HUES64 (cell line): Measurements from ENCODE around the gene CDH13.

Experiments used
- H3K27ac ChIP-seq: 2 replicates; pipeline ENCODE4 v1.7.0; 2013; ENCODE audit warnings: low read depth, low read length, inconsistent platforms
- H3K27me3 ChIP-seq: 2 replicates; pipeline ENCODE4 v1.6.1; 2013; ENCODE audit warnings: mild to moderate bottlenecking, low read length; ENCODE audit not compliant: insufficient read depth
- H3K36me3 ChIP-seq: 2 replicates; pipeline ENCODE4 v1.6.1; 2013; ENCODE audit warnings: mild to moderate bottlenecking, low read length; ENCODE audit not compliant: insufficient read depth
- H3K4me1 ChIP-seq: 2 replicates; pipeline ENCODE4 v1.6.1; 2013; ENCODE audit warnings: mild to moderate bottlenecking, low read length, moderate library complexity; ENCODE audit not compliant: insufficient read depth
- H3K4me3 ChIP-seq: 2 replicates; pipeline ENCODE4 v1.5.1; 2013; ENCODE audit warnings: mild to moderate bottlenecking, low read length, moderate library complexity
- H3K9ac ChIP-seq: 2 replicates; pipeline ENCODE4 v1.6.1; 2013; ENCODE audit warnings: mild to moderate bottlenecking, low read depth, low read length
- H3K9me3 ChIP-seq: 2 replicates; pipeline ENCODE4 v1.6.1; 2013; ENCODE audit warnings: low read depth, low read length; ENCODE audit not compliant: insufficient read depth
- WGBS: fragments of 150-250, 120-280 bp; methylation state at CpG from one replicate; pipeline ENCODE4 v1.1.7; 2013; ENCODE audit warnings: missing lambda C conversion rate; 5-methylcytosine and 5-hydroxymethylcytosine counted together

The CDH13 gene

GRCh38 chr16:83312015-83312717, 685.4 kb downstream of the CDH13 start:
- no peaks in the 10 kb centered on the region for H3K36me3 ChIP-seq
- no peak overlapping the region for H3K9ac ChIP-seq
- no peak overlapping the region for H3K4me3 ChIP-seq
- 91% methylated on average over 3 of the region's 3 CpGs for WGBS
- no peak overlapping the region for H3K27ac ChIP-seq
- no peaks in the 10 kb centered on the region for H3K4me1 ChIP-seq
- no peaks in the 10 kb centered on the region for H3K27me3 ChIP-seq
- H3K9me3 ChIP-seq = no peaks in the 10 kb centered on the region

- H3K9me3 ChIP-seq = no peaks in the 10 kb centered on the region
- no peak overlapping the region for H3K27ac ChIP-seq
- H3K27me3 ChIP-seq = no peaks in the 10 kb centered on the region
- H3K4me3 ChIP-seq = no peak overlapping the region
- H3K9ac ChIP-seq = no peak overlapping the region
- no peaks in the 10 kb centered on the region for H3K4me1 ChIP-seq
- 97% methylated on average over 1 of the region's 1 CpG for WGBS
- no peaks in the 10 kb centered on the region for H3K36me3 ChIP-seq
Observed at GRCh38 chr16:83312718-83313245, 686.0 kb downstream of the CDH13 start.

GRCh38 chr16:83315271-83315670, 688.5 kb downstream of the CDH13 start:
- Histone ChIP-seq H3K36me3 (no peaks in the 10 kb centered on the region), H3K27me3 (no peaks in the 10 kb centered on the region), H3K4me1 (no peaks in the 10 kb centered on the region), H3K9ac (no peak overlapping the region), H3K9me3 (no peaks in the 10 kb centered on the region), H3K4me3 (no peak overlapping the region), H3K27ac (no peak overlapping the region)
- WGBS = no CpG with 5 or more reads among the region's 2 CpGs

GRCh38 chr16:83316458-83316857, 689.7 kb downstream of the CDH13 start:
- Histone ChIP-seq H3K36me3 (no peaks in the 10 kb centered on the region), H3K9ac (no peak overlapping the region), H3K9me3 (no peaks in the 10 kb centered on the region), H3K27ac (no peak overlapping the region), H3K4me3 (no peak overlapping the region), H3K27me3 (no peaks in the 10 kb centered on the region), H3K4me1 (no peaks in the 10 kb centered on the region)
- WGBS = 80% methylated on average over 3 of the region's 3 CpGs

- no peaks in the 10 kb centered on the region for H3K9me3 ChIP-seq
- no peaks in the 10 kb centered on the region for H3K4me1 ChIP-seq
- no peaks in the 10 kb centered on the region for H3K36me3 ChIP-seq
- 89% methylated on average over 7 of the region's 7 CpGs for WGBS
- no peak overlapping the region for H3K9ac ChIP-seq
- no peak overlapping the region for H3K4me3 ChIP-seq
- H3K27ac ChIP-seq = no peak overlapping the region
- no peaks in the 10 kb centered on the region for H3K27me3 ChIP-seq
Observed at GRCh38 chr16:83318390-83318789, 691.6 kb downstream of the CDH13 start.

GRCh38 chr16:83328936-83329335, 702.2 kb downstream of the CDH13 start:
- no peaks in the 10 kb centered on the region for H3K27me3 ChIP-seq
- no peak overlapping the region for H3K4me3 ChIP-seq
- no peak overlapping the region for H3K9ac ChIP-seq
- H3K27ac ChIP-seq = no peak overlapping the region
- H3K36me3 ChIP-seq = no peaks in the 10 kb centered on the region
- no peaks in the 10 kb centered on the region for H3K9me3 ChIP-seq
- H3K4me1 ChIP-seq = no peaks in the 10 kb centered on the region
- 94% methylated on average over 3 of the region's 3 CpGs for WGBS

- no peak overlapping the region for H3K27ac ChIP-seq
- H3K27me3 ChIP-seq = no peaks in the 10 kb centered on the region
- H3K9ac ChIP-seq = no peak overlapping the region
- no peaks in the 10 kb centered on the region for H3K4me1 ChIP-seq
- WGBS = 94% methylated on average over 6 of the region's 7 CpGs
- H3K36me3 ChIP-seq = no peaks in the 10 kb centered on the region
- no peak overlapping the region for H3K4me3 ChIP-seq
- H3K9me3 ChIP-seq = no peaks in the 10 kb centered on the region
Observed at GRCh38 chr16:83329441-83329840, 702.7 kb downstream of the CDH13 start.

- no peak overlapping the region for H3K27ac ChIP-seq
- no peaks in the 10 kb centered on the region for H3K36me3 ChIP-seq
- H3K4me1 ChIP-seq = no peaks in the 10 kb centered on the region
- H3K4me3 ChIP-seq = no peak overlapping the region
- WGBS = 98% methylated on average over 2 of the region's 2 CpGs
- no peak overlapping the region for H3K9ac ChIP-seq
- no peaks in the 10 kb centered on the region for H3K27me3 ChIP-seq
- no peaks in the 10 kb centered on the region for H3K9me3 ChIP-seq
Observed at GRCh38 chr16:83330251-83330650, 703.5 kb downstream of the CDH13 start.

GRCh38 chr16:83335076-83335475, 708.3 kb downstream of the CDH13 start:
- Histone ChIP-seq H3K9me3 (no peaks in the 10 kb centered on the region), H3K27ac (no peak overlapping the region), H3K27me3 (no peaks in the 10 kb centered on the region), H3K36me3 (no peaks in the 10 kb centered on the region), H3K4me3 (no peak overlapping the region), H3K9ac (no peak overlapping the region), H3K4me1 (no peaks in the 10 kb centered on the region; the same call in 1 of the 2 replicates)
- 98% methylated on average over 2 of the region's 2 CpGs for WGBS

- Histone ChIP-seq H3K4me3 (no peak overlapping the region), H3K36me3 (no peaks in the 10 kb centered on the region), H3K4me1 (peaks cover 5% of the 10 kb centered on the region; the same call in 1 of the 2 replicates), H3K9ac (no peak overlapping the region), H3K9me3 (no peaks in the 10 kb centered on the region), H3K27ac (no peak overlapping the region), H3K27me3 (no peaks in the 10 kb centered on the region)
- 91% methylated on average over 3 of the region's 3 CpGs for WGBS
Observed at GRCh38 chr16:83336603-83337002, 709.8 kb downstream of the CDH13 start.

GRCh38 chr16:83338138-83338537, 711.4 kb downstream of the CDH13 start:
- Histone ChIP-seq H3K36me3 (no peaks in the 10 kb centered on the region), H3K4me1 (peaks cover 5% of the 10 kb centered on the region; the same call in 1 of the 2 replicates), H3K9ac (no peak overlapping the region), H3K27me3 (no peaks in the 10 kb centered on the region), H3K27ac (no peak overlapping the region), H3K9me3 (no peaks in the 10 kb centered on the region), H3K4me3 (no peak overlapping the region)
- 94% methylated on average over 3 of the region's 3 CpGs for WGBS
